ENCODE data around the gene BTD.

DNA sequence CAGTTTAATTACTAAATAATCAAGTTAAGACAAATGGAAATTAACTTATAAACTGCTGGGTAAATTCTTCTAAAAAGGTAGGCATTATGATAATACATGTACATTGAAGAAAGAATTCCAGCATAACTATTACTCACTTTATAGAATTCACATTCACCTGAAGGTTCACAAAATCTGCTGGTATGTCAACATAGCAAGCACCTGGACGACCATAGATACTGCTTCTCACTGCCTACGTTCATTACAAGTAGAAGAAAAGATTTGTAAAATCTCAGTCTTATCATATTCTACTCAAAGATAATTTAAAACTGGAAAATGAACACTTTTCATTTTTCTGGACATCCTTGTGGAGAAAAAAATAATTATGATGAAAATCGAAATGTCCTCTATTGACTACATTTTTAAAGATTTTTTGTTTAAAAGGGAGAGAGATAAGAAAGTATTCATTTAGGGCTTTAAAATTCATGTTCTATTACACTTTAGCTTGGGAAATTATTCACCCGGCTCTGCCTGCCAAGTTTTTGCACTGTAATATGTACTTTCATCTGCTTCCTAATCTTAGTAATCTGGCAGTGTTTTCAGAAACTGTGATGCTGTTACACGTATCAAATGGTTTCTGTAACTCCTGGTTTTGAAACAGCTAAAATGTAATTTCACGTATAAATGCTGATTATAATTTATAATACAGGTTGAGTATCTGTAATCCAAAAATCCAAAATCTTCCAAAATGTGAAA, 16.3 kb upstream of the BTD start:
- no peak for TF ChIP-seq POLR2AphosphoS5 (IDR thresholded peaks at IDR 0.05; ENCODE audit: low read depth, low read length)
- TF ChIP-seq TAF1 (IDR thresholded peaks at IDR 0.05; ENCODE audit: borderline replicate concordance, low read depth, low read length): no peak

Data from GM12892 (cell line).